Measurements from ENCODE around the gene PNKD. TPM values are rescaled to one million over a fixed set of nuclear protein-coding genes. Genes with fewer than 3 reads are reported as not detected.

The PNKD gene
- total and polyA plus RNA-seq, 10 of the 15 experiments (the other 5 are each of a cell fraction or from before 2014, with no cell fraction given): 27.2 to 106 (median 61.3) TPM

- TF ChIP-seq ZBTB4 (CRISPR knock-in tag; IDR thresholded peaks at IDR 0.05) (no peak), NKRF (conservative IDR thresholded peaks at IDR 0.05) (peak; percentile 94), ZBTB33 (IDR thresholded peaks at IDR 0.05) (no peak; the same call in 1 of the 2 replicates), SMAD1 (IDR thresholded peaks at IDR 0.05; ENCODE audit: low read depth, partially characterized antibody) (no peak), GABPA (IDR thresholded peaks at IDR 0.05; ENCODE audit: low read depth) (peak; percentile 82), CREB1 (IDR thresholded peaks at IDR 0.05; ENCODE audit: low read depth) (peak; percentile 86), ZNF384 (IDR thresholded peaks at IDR 0.05; ENCODE audit: borderline replicate concordance, low read depth, low read length) (no peak), MLLT1 (IDR thresholded peaks at IDR 0.05) (peak; percentile 95), ELK1 (IDR thresholded peaks at IDR 0.05; ENCODE audit: low read depth, low read length) (peak; percentile 52; the same call in 1 of the 2 replicates), EZH2 (IDR thresholded peaks at IDR 0.05; ENCODE audit: borderline replicate concordance, control insufficient read depth, low read depth, low read length) (no peak), FOXM1 (IDR thresholded peaks at IDR 0.05; ENCODE audit: low read depth, low read length) (no peak), IKZF1 (conservative IDR thresholded peaks at IDR 0.05) (peak; percentile 100), ZZZ3 (IDR thresholded peaks at IDR 0.05; ENCODE audit: control insufficient read depth, insufficient read length, low read depth) (no peak), WRNIP1 (IDR thresholded peaks at IDR 0.05; ENCODE audit: borderline replicate concordance, low read depth, low read length) (no peak), ESRRA (IDR thresholded peaks at IDR 0.05; ENCODE audit: low read length) (0 out of 2 replicates have a peak, but pooled peaks have one; percentile 28), ZNF207 (IDR thresholded peaks at IDR 0.05; ENCODE audit: borderline replicate concordance) (no peak; the same call in 1 of the 2 replicates), TARDBP (IDR thresholded peaks at IDR 0.05; ENCODE audit: borderline replicate concordance) (peak; percentile 94), BCL11A (IDR thresholded peaks at IDR 0.05; ENCODE audit: low read depth, low read length) (no peak), BACH1 (IDR thresholded peaks at IDR 0.05; ENCODE audit: borderline replicate concordance) (peak; percentile 51; the same call in 1 of the 2 replicates), RAD51 (IDR thresholded peaks at IDR 0.05) (peak; percentile 77)
These were observed at the start of gene PNKD, which contains the start of gene AAMP (continued) for GRCh38 chr2:218269900-218270720.
